Measurements from ENCODE around the gene FOXN4.
"Not testable (repeated sequence)": the region's sequence is repeated elsewhere in the genome, so short reads cannot be mapped to it uniquely, and the experiment has no call there.

The FOXN4 gene, protein sequence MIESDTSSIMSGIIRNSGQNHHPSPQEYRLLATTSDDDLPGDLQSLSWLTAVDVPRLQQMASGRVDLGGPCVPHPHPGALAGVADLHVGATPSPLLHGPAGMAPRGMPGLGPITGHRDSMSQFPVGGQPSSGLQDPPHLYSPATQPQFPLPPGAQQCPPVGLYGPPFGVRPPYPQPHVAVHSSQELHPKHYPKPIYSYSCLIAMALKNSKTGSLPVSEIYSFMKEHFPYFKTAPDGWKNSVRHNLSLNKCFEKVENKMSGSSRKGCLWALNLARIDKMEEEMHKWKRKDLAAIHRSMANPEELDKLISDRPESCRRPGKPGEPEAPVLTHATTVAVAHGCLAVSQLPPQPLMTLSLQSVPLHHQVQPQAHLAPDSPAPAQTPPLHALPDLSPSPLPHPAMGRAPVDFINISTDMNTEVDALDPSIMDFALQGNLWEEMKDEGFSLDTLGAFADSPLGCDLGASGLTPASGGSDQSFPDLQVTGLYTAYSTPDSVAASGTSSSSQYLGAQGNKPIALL

DNA sequence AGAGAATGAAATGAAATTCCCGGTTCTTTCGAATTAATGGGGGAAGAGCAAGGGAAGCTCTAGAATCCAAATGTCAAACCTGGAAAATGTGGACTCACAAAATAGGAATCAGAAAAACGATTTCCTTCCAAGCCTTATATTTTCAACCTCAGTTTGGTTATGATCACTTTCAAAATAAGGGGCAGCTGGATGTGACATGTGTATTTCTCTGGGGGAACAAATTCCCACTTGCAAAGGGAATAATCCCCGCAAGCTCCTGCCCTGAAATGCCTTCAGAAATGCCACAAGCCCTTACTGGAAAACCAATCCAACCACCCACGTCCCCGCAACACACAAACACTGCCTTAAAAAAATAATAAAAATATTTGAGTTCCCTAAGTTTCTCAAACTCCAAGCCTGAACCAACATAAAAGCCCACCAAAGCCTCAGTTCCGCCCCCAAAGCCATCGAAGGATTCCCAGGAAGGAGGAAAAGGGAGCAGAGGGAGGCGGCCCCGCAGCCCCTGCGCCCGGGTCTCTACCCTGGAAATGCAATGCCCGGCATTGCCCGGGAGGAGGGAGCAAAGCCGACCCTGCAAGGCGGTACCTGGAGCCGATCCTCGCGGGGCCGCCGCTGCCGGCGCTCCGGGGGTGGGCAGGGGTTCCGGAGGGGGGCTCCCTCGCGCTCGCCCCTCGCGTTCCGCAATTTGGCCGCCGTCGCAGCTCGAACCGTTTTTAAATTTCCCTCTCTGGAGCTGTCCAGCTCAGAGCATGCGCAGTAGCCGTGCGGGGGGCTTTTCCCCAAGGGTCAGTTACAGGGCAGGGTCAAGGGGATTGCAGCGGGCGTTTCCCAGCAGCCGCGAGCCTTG, at the start of gene FOXN4:
Gene FOXN4 (minus strand): TSS at position 751 of the 847 bp plus-strand sequence. CDS start 963 bp downstream, outside the sequence.
- DNase-seq (ENCODE audit: extremely low read depth in 1 of 2, low read depth in 1 of 2), result no peak

DNA sequence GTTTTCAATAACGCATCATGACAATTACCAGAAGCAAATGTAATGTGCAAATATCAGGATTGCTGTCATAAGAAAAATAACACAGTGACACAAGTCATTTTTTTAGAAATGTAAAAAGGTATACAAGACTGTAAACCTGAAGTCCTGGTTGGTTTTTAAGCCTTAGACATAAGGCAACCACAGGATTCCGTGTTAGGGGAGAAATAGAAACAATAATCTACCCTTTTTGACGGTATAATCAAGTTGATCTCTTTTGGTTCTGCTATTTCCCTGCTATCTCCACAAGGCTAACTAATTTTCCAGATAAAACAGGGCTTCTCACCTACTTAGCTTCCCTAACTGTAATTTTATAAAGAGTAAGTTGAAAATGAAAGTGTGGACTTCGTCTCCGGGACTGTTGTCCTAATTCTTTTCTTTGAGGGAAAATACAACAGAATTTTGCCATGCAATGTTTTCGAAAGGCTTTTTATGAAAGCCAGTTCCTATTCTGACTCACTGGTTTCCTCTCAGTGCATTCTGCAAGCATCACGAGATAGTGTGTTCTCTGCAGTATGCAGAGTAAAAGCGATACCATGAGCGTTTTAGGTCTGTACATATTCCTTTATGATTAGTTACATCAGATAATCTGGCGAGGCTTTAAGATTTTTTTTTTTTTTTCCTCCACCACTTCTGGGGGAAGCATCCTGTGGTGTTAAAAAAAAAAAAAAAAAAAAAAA, 49.2 kb upstream of the FOXN4 start:
- no peak for DNase-seq (ENCODE audit: extremely low read depth in 1 of 2, low read depth in 1 of 2)

DNA sequence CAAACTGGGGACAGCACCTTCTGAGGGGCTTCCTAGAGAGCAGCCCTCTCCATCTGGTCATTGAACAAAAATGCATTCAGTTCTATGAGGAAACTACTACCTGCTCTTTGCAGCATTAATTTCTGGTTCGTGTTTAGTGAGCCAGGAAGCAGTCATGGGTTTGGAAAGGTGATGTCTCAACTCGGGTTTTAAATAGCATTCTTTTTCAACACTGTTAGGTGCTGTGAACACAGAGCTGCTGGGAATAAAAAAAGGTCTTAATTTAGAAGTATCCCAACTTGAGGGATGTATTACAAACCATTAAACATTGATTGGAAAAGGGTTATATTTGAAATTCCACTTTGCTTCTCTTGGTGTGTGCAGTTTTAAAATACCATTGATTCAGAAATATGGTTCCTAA, 47.9 kb upstream of the FOXN4 start:
- DNase-seq (ENCODE audit: extremely low read depth in 1 of 2, low read depth in 1 of 2), result no peak

DNA sequence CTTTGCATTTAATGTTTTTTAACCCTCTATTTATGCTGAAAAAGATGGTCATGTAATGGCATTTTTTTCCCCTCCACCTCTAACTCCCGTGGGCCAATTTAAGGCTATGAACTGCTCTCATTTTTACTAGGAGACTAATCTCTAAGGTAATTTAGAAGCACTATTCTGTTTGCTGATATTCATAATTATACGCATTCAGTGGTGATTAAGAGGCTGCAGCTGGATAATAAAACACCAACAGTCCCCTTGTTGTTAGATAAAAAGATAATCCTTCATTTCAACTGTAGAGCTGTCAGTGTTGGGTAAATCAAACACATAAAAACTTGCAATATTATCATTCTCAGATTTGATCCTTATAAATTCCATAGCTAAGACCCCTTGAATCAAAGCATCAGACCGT, 47.5 kb upstream of the FOXN4 start:
- DNase-seq (ENCODE audit: extremely low read depth in 1 of 2, low read depth in 1 of 2), result no peak

DNA sequence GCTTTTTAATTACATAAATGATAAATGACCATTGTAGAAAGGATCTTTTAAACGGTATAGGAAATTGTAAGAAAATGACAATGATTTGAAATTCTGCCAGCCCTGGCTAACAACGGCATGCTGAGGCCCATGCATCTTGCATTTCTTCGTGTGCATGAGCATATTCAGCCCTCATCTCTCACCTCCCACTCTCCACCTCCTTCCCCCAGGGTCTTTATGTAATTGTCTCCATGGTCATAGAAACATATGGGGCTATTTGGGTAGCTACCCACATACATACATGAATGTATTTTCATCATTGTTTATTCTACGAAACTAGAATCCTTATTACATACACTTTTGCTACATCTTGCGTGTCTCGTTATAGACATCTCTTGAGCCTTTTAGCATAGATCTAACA, 43.1 kb upstream of the FOXN4 start:
- no peak for DNase-seq (ENCODE audit: extremely low read depth in 1 of 2, low read depth in 1 of 2)

DNA sequence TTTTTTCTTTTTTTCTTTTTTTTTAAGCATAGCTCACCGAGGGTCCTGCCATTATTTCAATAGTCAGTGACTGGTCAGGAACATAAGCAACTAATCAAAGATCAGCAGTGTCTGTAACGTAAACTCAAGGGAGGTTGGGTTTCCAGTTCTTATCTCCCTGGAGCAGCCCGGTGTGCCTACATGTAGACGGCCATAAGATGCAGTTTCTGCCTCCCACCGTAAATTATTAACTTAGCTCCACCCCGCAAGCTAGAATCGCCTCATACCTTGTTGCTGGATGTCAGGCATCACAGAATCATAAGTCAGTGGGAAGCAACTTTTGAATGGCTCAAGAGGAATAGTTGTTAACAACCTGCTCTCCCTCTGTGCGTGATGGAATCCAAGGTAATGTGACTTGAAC, 38.5 kb upstream of the FOXN4 start, which contains the start of gene MYO1H:
Gene MYO1H (plus strand): TSS at position 312 of the 400 bp plus-strand sequence. CDS start 61 bp downstream, at position 373.
- DNase-seq (ENCODE audit: extremely low read depth in 1 of 2, low read depth in 1 of 2), result no peak

DNA sequence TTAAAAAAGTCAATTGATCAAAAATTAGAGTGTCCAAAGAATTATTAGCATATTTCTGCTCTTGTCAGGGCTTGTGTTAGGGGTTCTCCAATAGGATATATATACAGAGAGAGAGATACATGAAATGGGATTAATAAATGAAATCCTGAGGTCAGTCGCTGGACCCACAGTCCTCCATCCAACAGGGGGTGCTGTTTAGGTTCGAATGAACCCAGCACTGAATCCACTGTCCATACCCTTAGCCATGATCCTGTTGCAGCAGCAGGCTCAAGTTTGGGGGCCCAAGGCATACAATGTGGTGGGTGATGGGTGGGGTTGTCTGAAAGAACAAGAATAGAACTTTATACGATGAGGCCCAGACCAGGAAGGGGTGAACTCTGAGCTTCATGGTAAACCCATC, 37.8 kb upstream of the FOXN4 start:
- DNase-seq (ENCODE audit: extremely low read depth in 1 of 2, low read depth in 1 of 2), result no peak

DNA sequence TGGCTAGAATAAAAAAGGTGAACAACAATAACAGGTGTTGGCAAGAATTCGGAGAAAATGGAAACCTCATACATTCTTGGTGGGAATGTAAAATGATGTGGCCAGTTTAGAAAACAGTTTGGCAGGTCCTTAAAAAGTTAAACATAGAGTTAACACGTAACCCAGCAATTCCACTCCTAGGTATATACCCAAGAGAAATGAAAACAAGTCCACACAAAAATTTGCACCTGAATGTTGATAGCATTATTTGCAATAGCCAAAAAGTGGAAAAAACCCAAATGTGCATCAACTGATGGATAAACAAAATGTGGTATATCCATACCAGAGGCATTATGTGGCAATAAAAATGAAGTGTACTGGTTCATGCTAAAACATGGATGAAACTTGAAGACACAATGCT, 36.3 kb upstream of the FOXN4 start:
- DNase-seq (ENCODE audit: extremely low read depth in 1 of 2, low read depth in 1 of 2), result no peak

DNA sequence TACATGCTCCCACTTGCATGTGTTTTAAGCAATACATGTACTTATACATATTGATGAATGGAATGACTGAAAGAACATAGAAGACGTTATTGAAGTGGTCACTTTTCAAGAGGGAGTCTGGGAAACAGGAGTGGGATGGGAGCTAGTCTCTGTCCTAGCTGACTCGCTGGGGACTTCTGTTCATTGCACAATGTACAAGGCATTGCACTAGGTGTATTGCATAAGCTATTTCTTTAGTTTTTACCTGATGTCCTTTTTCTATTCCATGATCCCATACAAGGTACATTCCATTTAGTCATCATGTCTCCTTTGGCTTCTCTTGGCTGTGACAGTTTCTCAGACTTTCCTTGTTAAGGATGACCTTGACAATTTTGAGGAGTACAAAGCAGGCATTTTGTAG, 34.6 kb upstream of the FOXN4 start:
- no peak for DNase-seq (ENCODE audit: extremely low read depth in 1 of 2, low read depth in 1 of 2)

DNA sequence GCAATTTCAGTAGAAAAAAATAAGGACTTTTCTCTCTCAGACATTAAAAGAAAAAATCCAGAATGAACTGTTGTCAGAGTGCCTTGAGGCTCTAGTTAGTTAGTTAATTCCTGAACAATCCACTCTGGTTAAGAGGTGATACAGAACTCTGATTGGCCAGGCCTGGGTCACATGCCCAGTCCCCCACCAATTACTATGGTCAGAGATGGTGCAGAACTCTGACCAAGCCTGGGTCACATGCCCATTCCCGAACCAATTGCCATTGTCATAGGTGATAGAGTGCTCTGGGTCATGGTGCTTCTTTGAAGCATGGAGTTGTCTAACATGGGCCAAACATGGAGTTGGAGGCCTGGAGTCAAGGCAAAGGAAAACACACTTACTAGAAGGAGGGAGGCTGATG, 27.5 kb upstream of the FOXN4 start:
- no peak for DNase-seq (ENCODE audit: extremely low read depth in 1 of 2, low read depth in 1 of 2)

DNA sequence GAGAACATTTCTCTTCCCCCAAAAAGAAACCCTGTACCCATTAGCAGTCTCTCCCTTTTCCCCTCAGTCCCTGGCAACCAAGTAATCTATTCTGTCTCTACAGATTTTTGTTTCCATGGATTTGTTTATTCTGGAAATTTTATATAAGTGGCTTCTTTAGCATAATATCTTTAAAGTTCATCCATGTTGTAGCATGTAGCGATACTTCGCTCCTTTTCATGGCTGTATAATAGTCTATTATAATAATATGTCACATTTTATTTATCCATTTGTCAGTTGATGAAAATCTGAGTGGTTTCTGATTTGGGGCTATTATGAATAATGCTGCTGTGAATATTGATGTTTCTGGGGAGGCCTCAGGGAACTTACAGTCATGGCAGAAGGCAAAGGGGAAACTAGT, 25.8 kb upstream of the FOXN4 start:
- DNase-seq (ENCODE audit: extremely low read depth in 1 of 2, low read depth in 1 of 2), result no peak

DNA sequence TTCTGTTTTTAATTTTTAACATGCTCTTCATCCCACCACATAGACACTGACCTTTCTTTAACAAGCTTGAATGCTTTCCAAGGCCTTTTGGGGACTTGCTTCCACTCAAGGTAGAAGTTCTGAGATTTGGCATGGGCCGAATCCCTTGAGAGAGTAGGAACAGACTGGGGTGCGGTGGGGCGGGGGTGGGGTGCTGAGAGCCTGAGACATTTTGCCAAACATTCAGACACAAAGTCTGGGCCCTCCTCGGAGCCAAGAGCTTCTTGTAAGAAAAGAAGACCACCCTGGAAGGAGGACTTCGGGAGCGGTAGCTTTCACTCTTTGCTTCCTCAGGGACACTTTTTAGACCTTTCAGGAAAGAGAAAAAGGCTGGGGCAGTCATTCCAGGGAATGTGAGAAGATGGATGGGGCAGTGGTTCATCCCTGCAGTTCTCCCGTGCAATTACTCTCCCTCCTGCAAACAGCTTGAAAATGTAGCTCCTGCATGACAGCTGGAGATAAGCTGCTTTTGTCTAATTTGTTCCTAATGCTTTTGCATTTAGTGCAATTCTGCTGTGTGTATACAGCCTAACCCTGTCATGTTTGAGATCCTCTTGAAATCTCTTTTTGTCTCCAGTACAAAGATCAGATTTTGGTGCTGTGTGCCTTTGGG, 22.3 kb upstream of the FOXN4 start:
- no peak for DNase-seq (ENCODE audit: extremely low read depth in 1 of 2, low read depth in 1 of 2)

DNA sequence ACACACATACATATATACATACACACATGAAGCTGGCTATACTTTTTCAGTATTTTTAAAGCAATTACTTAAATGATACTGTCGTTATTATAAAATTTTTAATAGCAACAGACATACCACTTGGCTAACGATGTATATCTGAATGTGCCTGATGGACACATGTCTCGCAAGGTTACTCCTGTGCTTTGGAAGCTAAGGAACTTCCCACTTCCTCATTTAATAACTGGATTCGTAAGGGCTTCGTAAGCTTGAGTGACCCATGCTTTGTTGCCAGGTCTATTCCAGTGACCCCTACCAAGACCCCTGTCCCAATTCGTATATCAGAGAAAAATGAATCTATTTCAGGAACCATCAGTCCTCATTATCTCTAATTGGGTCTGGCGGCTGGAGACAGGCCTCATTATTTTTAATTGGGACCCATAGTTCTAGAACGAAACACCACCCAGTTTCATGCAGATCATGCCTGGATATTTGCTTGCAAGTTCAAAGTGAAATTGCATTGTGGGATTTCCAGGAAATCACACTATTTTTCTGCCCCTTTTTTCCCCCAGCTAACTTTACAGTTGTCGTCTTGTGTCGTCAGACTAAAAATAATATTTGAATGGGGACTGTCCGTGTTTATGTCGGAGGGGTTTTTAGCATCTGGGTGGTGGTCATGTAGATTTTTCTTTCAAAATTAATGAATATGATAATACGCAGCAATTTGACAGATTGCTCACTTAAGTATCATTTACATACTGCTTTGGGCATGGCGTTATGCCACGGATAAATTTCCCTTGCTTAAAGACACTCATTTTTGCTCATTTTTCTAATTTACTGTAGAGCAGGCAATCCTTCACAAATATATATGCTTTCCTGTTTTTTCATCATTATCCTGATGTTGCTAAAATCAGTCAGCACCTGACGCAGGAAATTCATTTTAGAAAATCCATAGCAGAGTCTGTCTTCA, 21.5 kb upstream of the FOXN4 start:
- no peak for DNase-seq (ENCODE audit: extremely low read depth in 1 of 2, low read depth in 1 of 2)

DNA sequence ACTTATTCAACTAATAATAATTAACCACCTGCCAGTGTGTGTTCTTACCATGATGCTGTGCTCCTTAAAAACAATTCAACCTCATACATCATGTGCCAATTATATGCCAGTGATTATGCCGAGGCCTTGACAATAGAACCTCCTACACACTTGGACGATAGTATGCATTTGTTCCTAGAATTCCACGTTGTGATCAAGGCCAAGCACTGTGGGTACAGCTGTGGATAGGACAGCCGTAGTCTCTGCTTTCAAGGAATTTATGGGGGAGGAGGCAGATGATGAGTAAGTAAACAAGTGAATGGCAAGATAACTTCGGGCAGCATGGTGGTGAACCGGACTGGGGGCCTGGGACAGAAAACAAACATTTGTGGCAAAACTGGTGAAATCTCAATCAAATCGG, 20.6 kb upstream of the FOXN4 start:
- DNase-seq (ENCODE audit: extremely low read depth in 1 of 2, low read depth in 1 of 2), result no peak

DNA sequence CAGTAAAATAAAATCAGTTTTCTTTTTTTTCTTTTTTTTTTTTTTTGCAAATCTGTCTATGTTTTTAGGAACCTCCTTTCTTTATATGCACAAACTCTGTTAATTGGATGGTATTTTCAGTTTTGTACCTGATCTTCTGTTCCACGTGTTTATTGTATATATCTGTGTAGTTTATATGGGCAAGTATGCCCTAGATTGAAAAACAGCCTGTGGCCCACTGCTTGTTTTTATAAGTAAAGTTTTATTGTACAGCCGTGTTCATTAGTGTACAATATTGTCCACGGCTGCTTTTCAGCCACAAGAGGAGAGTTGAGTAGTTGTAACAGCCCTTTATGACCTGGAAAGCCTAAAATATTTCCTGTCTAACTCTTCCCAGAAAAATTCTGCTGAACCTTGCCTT, 19.9 kb upstream of the FOXN4 start:
- DNase-seq (ENCODE audit: extremely low read depth in 1 of 2, low read depth in 1 of 2), result no peak

DNA sequence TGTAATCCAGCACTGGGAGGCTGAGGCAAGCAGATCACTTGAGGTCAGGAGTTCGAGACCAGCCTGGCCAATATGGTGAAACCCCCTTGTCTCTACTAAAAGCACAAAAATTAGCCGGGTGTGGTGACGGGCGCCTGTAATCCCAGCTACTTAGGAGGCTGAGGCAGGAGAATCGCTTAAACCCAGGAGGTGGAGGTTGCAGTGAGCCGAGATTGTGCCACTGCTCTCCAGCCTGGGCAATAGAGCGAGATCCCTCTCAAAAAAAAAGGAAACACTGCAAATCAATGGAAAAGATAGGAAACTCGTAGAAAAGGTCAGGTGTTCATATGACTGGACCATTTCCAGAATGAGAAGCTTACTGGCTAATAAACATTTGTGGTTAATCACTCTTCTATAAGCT, 12.2 kb upstream of the FOXN4 start:
- DNase-seq (ENCODE audit: extremely low read depth in 1 of 2, low read depth in 1 of 2), result not testable (repeated sequence)

DNA sequence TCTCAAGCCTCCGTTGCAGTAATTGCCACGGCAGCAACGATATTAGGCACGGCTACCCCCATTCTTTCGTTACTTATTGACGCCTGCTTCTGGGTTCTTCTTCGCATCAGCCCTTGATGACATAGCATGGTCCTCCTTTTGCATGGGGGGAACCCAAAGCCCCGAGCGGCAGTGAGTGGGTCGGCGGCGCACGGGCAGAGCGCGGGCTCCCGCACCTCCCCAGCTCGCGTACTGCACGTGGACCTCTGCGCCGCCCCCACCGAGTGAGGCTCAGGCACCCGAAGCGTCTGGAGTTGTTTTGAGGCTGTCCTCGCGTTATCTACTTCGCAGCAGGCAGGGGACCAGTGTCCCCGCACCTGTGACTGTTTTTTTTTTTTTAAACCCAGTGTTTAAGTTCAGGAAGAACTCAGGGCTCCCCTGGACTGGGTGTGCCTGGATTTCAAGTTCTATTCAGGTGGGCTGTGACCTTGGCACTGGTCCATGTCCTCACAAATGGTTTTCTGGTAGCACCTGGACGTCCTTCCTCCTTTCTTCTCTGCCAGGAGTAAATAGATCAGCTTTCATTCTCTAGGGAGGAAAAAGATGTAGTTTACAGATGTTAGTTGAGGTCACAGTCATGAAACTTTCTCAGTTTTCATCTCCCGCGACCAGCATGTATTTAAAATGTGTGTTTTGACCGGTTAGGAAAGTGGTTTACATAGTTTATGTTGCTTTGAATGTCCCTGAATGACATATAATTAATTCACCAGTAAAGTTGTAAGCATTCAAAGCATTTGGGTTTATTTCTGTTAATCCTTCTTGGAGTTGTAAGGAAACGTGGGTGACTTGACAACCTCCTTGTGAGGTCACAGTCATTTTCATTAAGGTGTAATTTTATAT, 1.4 kb upstream of the FOXN4 start:
- DNase-seq (ENCODE audit: extremely low read depth in 1 of 2, low read depth in 1 of 2), result no peak

DNA sequence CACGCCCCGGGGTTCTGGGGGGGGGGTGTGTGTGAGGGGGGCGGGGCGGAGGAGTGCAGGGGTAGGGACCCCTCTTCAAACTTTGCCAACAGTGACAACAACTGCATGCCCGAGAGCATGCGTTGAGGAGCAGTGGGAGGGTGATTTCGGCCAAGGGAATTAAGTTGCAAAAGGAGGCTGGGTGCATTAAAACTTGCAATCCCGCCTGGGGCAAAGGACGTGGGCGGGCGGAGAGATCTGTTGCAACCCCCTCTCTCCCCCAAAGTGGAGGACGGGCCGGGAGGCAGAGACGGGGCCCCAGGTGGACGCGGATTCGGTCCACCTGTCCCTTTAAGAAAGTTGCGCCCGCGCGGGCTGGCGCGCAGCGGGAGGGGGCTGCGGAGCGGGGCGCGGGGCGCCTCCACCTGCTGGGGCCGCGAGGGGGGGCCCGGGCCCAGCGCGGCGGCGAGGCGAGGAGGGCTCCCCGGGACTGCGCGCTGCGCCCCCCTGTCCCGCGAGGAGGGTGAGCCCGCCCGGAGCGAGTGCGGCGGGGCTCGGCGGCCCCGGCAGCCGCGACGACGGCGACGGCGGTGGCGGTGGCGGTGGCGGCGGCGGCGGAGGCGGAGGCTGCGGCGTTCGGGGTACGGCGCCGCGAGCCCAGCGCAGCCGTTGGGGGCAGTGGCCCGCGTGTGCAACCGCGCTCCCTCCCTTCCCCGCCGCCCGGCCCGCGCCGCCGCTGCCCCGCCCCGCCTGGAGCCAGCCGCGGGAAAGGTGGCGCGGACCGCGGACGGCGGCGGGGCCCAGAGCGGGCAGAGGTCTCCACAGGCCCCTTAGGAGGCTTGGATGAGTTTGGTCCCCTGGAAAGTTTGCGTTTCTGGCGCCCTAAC, 530 bp upstream of the FOXN4 start:
- DNase-seq (ENCODE audit: extremely low read depth in 1 of 2, low read depth in 1 of 2), result no peak

Data from stimulated activated CD8-positive, alpha-beta memory T cell treated with anti-CD3 and anti-CD28 coated beads, Interleukin-7, amount 100 ng/mL, for 48 hours (primary cell).